GM21528 (cell line): ENCODE measurements around the gene IRF3.

ENCODE experiments used
- ATAC-seq: cut with Tn5 transposase; IDR thresholded peaks from one replicate; pipeline ENCODE4 v1.9.1; 2021; ENCODE audit warnings: mild to moderate bottlenecking, moderate library complexity; ENCODE audit not compliant: unreplicated experiment, low FRiP score

Gene IRF3

GRCh38 chr19:49676136-49676783 is 10.6 kb upstream of the IRF3 start:
- ATAC-seq: peak; percentile 25

GRCh38 chr19:49672131-49672919 is 6.7 kb upstream of the IRF3 start:
- ATAC-seq: no peak

DNA sequence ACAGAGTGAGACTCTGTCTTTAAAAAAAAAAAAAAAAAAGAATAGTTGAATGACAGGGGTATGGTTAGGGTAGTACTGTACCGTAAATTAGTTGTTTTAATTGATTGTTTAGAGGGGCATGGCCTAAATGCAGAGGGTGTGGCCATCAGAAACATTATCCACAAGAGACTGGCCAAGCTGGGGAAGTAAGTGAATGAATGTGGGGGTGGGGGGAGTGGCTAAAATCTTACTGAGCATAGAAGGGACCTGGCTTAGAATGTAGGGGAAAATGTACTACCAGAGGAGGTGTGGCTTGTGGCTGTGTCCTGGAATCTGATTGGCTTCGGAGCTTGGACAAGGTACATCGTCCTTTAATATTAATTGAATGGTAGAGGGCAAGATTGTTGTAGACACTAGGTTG is 3.9 kb upstream of the IRF3 start:
- no peak for ATAC-seq

DNA sequence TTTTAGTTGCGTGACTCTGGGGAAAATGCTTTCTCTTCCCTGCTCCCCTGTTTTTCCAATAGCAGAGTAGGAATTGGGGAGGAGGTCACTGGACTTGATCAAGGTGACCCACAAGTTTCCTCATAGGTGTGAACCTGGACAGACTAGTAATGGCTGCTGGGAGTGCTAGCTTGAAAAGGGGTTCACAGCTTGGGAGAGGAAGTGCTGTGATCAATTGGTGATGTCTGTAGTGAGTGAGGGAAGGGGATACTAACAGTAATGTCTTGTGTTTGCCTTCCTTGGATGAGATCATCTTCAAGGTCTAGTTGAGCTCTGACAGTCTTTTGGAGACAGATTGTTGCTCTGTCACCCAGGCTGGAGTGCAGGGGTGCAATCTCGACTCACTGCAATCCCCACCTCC is 1.8 kb upstream of the IRF3 start:
- ATAC-seq: no peak

DNA sequence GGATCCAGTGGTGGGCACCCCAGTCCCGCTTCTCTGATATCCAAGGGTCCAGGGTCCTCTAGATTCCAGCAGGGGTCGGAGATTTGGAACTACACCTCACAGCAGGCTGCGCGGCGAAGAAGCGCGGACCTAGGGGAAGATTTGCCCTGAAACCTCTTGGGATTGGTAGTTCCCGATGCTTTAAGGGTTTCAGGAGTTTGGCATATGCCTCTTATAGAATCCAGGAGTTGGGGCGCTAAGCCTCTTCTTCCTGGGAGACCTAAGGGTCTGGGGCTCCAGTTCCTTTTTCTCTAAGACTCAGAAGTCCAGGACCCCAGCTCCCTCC is 425 bp upstream of the IRF3 start:
- no peak for ATAC-seq

DNA sequence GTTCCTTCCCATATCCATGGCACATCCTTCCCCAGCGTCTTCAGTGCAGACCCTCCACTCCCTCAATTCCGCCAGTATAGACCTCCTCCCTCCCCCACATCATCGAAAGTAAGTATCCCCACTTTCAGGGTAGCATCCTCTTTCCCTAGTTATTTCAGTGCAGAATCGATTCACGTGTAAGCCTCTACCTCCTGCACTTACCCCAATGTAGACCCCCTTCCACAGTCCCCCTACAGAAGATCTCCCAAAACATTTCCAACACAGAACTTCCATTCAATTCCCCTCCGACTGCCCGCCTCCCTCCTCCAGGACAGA is 664 bp downstream of the IRF3 start:
- ATAC-seq: no peak

DNA sequence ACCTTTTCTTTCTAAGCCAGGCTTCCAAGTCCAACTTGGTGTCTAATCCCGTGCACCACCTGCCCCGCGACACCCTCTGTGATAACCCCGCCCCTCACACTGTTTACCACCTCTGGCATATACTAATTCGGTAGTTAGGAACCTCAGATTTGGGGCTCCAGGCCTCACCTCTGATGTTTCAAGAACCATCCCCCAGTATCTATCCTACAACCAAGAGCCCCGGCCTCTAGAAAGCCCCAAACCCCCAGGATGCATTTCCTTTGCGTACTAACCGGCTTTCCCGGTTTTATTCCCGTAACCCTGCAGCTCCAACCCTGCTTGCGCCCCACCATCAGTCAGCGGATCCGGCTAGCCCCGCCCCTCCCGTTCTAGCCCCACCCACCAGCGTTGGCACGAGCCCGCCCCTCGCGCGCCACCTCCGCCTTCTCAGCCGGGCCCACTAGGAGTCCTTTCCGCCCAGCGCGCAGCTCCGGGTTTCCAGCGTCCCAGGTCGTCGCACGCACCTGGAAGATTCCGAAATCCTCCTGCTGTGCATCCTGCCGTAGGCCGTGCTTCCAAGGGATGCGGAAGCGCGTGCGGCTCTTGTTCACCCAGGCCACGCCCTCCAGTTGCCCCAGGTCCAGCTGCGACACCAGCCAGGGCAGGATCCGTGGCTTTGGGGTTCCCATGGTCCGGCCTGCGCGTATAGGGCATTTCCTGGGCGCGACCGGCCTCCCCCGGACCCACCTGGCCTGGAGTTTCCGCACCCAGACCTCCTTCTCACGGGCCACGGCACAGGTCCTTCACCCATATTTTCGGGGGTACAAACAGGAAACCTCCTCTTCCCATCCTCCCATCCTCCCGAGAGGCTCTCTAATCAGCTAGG is 1.3 kb downstream of the IRF3 start:
- ATAC-seq: peak; percentile 37

GRCh38 chr19:49663224-49663623 is 2.4 kb downstream of the IRF3 start:
- ATAC-seq: no peak

GRCh38 chr19:49662011-49662410 is 3.6 kb downstream of the IRF3 start:
- ATAC-seq: no peak

GRCh38 chr19:49660338-49660961 is 5.2 kb downstream of the IRF3 start:
- ATAC-seq: no peak

- ATAC-seq: no peak
These were observed 6.9 kb downstream of the IRF3 start for GRCh38 chr19:49658566-49659442.

DNA sequence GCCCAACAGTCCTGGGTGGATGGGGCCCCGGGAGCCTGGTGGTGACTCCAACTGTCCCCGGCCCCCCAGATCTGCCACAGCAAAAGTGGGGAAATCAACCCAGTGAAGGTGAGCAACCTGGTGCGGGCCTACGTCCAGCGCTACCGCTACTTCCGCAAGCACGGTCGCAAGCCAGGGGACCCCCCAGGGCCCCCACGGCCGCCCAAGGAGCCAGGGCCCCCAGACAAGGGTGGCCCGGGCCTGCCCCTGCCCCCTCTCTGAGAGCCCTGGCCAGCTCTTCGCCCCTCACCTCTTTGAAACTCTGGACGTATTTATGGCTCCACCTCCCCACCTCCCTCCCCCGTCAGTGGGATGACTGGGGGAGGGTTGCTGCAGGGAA is 7.5 kb downstream of the IRF3 start:
- ATAC-seq: no peak

DNA sequence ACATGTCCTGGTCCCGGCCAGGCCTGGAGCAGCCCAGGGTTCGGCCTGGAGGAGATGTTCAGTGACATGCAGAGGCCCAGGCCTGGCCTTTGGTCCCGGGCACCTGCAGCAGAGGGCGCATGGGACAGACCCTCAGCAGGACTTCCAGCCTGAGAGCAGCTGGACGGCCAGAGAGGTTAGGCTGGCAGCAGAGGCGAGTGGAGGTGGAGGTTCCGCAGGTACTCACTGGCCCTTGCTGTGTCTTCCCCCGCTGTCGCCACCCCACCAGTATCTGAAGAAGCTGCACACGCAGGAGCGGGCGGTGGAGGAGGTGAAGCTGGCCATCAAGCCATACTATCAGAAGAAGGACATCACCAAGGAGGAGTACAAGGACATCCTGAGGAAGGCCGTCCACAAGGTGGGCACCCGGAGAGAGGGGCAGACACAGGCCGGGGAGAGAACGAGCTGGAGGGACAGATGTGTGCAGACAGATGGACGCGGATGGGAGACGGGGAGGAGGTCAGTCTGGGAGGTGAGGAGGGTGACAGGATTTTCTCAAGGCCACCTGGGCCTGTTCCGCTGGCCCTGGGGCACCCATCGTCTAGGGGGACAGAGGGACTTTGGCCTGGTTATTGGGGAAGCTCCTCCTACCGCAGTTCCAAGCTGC is 8.0 kb downstream of the IRF3 start:
- ATAC-seq: no peak

- ATAC-seq: no peak
These were observed 9.1 kb downstream of the IRF3 start for GRCh38 chr19:49656456-49657109.

DNA sequence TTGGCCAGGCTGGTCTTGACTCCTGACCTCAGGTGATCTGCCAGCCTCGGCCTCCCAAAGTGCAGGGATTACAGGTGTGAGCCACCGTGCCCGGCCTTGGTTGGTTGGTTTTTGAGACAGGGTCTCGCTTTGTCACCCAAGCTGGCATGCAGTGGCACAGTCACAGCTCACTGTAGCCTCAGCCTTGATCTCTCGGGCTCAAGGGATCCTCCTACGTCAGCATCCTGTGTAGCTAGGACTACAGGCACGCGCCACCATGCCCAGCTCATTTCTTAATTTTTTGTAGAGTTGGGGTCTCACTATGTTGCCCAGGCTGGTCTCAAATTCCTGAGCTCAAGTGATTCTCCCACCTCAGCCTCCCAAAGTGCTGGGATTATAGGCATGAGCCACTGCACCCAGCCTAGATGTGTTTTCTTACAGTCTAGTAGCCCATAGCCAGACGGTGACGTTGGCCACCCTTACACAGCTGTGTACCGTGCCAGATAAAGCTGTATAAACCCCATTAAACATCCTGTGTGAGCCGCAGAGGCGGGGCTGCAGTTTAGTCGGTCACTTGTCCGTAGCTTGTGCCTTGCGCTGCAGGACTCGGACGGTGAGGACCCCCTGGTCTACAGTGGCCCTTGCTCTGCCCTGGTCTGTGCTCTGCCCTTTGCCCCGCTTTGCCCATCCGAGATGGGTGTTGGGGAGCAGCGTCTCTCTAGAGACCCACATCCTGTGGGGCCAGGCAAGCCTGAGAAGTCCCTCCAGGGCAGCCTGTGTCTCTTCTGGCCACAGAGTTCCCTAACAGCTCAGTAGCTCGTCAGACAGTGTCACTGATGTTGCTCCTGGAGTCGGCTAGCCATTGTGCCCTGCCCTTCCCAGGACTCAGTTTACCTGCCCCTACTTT is 9.8 kb downstream of the IRF3 start:
- ATAC-seq: no peak

DNA sequence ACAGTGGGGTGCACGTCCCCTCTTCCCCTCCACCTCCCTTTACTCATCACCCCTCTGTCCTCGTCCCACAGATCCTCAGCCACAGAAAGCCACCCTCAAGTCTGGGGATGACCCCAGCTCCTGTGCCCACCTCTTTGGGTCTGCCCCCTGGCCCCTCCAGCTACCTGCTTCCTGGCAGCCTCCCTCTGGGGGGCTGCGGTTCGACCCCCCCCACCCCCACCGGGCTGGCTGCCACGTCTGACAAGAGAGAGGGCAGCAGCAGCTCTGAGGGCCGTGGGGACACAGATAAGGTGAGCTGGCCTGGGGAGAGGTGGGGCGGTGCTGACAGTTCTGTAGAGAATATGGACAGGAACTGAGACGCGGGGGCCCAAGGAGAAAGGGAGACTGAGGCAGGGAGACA is 11.1 kb downstream of the IRF3 start:
- ATAC-seq: no peak

DNA sequence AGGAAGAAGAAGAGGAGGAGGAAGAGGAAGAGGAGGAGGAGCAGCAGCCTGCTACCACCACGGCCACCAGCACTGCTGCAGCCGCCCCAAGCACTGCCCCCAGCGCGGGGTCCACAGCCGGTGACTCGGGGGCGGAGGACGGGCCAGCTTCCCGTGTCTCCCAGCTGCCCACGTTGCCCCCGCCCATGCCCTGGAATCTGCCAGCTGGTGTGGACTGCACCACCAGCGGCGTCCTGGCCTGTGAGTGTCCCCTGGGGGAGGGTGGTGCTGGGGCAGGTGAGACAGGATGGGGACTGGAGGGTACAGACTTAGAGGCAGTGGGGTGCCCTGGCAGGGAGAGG is 12.2 kb downstream of the IRF3 start:
- no peak for ATAC-seq
